T-helper 2 cell treated with Interferon-gamma antibody and Interleukin-4, amounts not matched to agents 5 μg/mL and 100 μg/mL, for 36 hours (primary cell): ENCODE measurements around the gene CAMSAP3.

Source experiments
- DNase-seq: peaks from one replicate; pipeline ENCODE4 v3.0.0; 2021; ENCODE audit warnings: low spot score
- H3K27ac Mint-ChIP-seq: one replicate; pipeline ENCODE4 v1.8.0; 2021; ENCODE audit warnings: mild to moderate bottlenecking, mixed read lengths
- H3K27me3 Mint-ChIP-seq: one replicate; pipeline ENCODE4 v1.8.0; 2021; ENCODE audit warnings: low read depth, mixed read lengths
- H3K36me3 Mint-ChIP-seq: one replicate; pipeline ENCODE4 v1.8.0; 2021; ENCODE audit warnings: low read depth, mixed read lengths
- H3K4me1 Mint-ChIP-seq: one replicate; pipeline ENCODE4 v1.8.0; 2021; ENCODE audit warnings: low read depth, mixed read lengths
- H3K4me3 Mint-ChIP-seq: one replicate; pipeline ENCODE4 v1.8.0; 2022; ENCODE audit warnings: mild to moderate bottlenecking, moderate library complexity, mixed read lengths
- H3K9me3 Mint-ChIP-seq: one replicate; pipeline ENCODE4 v1.8.0; 2021; ENCODE audit warnings: mixed read lengths

CAMSAP3 gene

GRCh38 chr19:7598180-7598579, 2.5 kb downstream of the CAMSAP3 start:
- H3K4me3 Mint-ChIP-seq: no peak overlapping the region
- no peak overlapping the region for H3K27ac Mint-ChIP-seq
- peaks cover 2% of the 10 kb centered on the region for H3K4me1 Mint-ChIP-seq
- no peaks in the 10 kb centered on the region for H3K36me3 Mint-ChIP-seq
- H3K9me3 Mint-ChIP-seq: no peaks in the 10 kb centered on the region
- DNase-seq: no peak
- H3K27me3 Mint-ChIP-seq: peaks cover 39% of the 10 kb centered on the region

GRCh38 chr19:7600721-7601120, 5.1 kb downstream of the CAMSAP3 start:
- no peak for DNase-seq
- Mint-ChIP-seq H3K27me3 (peaks cover 23% of the 10 kb centered on the region), H3K36me3 (no peaks in the 10 kb centered on the region), H3K9me3 (no peaks in the 10 kb centered on the region), H3K4me3 (no peak overlapping the region), H3K4me1 (no peaks in the 10 kb centered on the region), H3K27ac (no peak overlapping the region)

DNA sequence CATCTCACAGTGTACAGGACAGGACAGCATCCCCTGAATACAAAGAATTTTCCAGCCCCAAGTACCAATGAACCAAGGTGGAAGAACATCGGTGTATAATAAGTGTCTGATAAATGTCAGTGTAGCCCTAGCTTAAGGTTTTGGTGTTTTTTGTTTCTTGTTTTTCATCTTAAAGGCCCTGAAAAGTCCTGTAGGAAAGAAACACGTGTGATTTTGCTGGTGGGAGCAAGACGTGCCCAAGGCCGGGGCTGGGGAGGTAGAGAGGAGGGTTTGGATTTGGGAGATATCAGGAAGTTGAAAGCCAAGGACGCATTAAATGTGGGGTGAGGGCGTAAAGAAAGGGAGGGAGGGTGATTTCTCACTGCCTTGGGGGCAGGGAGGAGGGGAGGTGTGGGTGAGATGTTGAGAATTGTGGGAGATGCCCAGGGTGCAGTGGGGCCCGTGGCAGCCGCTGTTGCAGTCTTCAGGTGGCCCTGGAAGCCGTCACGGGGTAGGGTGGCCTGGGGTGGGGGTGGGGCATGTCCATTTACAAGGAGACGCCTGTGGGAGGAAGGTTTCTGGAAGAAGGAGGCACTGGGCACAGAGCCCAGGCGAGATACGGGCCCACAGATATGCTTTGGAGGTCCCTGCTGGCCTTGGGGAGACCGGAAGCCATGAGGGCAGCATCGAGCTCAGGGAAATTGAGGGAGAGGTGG, 6.7 kb downstream of the CAMSAP3 start:
- H3K4me3 Mint-ChIP-seq: no peak overlapping the region
- no peak for DNase-seq
- H3K27ac Mint-ChIP-seq: no peak overlapping the region
- H3K9me3 Mint-ChIP-seq: no peaks in the 10 kb centered on the region
- H3K4me1 Mint-ChIP-seq: no peaks in the 10 kb centered on the region
- H3K27me3 Mint-ChIP-seq: peaks cover 12% of the 10 kb centered on the region
- no peaks in the 10 kb centered on the region for H3K36me3 Mint-ChIP-seq

DNA sequence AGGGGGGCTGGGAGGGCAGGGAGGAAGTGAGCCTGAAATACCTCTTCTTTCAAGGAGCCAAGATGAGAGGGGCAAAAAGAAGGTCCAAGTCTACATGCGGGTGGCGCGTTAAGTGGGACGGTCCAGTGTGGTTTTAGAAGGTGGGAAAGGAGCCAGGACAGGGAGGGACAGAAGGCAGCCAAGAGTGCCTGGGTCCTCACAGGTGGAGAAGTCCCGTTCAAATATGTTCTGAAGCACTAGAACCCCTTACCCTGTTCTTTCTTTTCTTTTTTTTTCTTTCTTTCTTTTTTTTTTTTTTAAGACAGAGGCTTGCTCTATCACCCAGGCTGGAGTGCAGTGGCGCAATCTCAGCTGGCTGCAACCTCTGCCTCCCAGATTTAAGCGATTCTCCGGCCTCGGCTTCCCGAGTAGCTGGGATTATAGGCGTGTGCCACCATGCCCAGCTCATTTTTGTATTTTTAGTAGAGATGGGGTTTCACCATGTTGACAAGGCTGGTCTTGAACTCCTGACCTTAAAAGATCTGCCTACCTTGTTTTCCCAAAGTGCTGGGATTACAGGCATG, 7.4 kb downstream of the CAMSAP3 start:
- H3K27ac Mint-ChIP-seq: no peak overlapping the region
- H3K4me3 Mint-ChIP-seq: no peak overlapping the region
- H3K36me3 Mint-ChIP-seq: no peaks in the 10 kb centered on the region
- H3K4me1 Mint-ChIP-seq: no peaks in the 10 kb centered on the region
- H3K27me3 Mint-ChIP-seq: peaks cover 6% of the 10 kb centered on the region
- no peaks in the 10 kb centered on the region for H3K9me3 Mint-ChIP-seq
- DNase-seq: no peak

DNA sequence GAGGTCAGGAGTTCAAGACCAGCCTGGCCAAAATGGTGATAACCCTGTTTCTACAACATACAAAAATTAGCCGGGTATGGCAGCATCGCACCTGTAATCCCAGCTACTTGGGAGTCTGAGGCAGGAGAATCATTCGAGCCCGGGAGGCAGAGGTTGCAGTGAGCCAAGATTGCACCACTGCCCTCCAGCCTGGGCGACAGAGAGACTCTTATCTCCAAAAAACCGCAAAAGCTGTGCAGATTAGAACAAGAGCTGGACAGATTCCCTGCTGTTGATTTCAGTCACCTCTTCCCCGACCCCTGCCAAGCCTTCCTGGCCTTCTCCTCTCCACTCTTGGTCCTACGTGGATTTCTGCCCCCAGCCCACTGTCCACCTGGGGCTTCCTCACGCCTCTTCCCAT, 8.3 kb downstream of the CAMSAP3 start:
- Mint-ChIP-seq H3K27me3 (peaks cover 3% of the 10 kb centered on the region), H3K4me1 (no peaks in the 10 kb centered on the region), H3K9me3 (no peaks in the 10 kb centered on the region), H3K36me3 (no peaks in the 10 kb centered on the region), H3K27ac (no peak overlapping the region), H3K4me3 (no peak overlapping the region)
- DNase-seq: no peak

DNA sequence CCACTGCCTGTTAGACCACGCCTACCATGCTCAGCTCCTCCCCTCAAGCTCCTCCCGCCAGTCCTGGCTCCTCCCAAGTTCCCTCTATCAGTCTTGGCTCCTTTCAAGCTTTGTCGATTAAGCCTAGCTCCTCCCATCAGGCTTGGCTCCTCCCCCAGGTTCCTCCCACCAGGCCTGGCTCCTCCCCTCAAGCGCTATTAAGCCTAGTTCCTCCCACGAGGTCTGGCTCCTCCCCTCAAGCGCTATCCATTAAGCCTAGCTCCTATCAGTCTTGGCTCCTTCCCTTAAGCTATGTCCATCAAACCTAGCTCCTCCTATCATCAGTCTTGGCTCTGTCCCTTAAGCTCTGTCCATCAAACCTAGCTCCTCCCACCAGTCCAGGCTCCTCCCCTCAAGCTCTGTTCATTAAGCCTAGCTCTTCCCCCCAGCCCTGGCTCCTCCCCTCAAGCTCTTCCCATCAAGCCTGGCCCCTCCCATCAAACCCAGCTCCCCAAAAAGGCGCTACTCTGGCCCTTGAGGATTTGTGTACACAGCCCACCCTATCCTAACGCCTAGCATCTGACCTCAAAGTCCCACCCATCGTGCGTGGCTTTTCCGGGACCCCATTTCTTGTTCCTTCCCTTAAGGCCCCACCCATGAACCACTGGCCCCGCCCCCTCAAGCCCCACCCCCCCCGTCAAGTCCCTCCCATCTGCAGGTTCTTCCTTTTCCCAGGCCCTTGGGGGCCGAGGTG, 10.0 kb downstream of the CAMSAP3 start:
- no peak for DNase-seq
- Mint-ChIP-seq H3K4me3 (no peak overlapping the region), H3K27me3 (peaks cover 3% of the 10 kb centered on the region), H3K4me1 (no peaks in the 10 kb centered on the region), H3K36me3 (no peaks in the 10 kb centered on the region), H3K27ac (no peak overlapping the region), H3K9me3 (no peaks in the 10 kb centered on the region)

DNA sequence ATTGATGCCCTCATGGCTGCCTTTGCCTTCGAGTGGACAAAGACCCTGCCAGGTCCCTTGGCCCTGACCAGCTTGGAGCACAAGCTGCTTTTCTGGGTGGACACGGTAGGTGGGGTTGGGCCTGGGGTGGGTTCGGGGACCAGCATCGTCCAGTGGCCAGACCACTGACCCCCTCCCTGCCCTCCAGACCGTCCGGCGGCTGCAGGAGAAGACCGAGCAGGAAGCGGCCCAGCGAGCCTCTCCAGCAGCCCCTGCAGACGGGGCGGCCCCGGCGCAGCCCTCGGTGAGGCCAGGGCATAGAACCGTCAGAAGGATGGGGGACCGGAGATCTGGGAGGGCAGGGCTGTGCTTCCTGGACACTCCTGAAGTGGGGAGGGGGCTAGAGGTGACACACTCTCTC, 10.6 kb downstream of the CAMSAP3 start:
- Mint-ChIP-seq H3K27ac (no peak overlapping the region), H3K9me3 (no peaks in the 10 kb centered on the region), H3K4me1 (no peaks in the 10 kb centered on the region), H3K36me3 (no peaks in the 10 kb centered on the region), H3K27me3 (peaks cover 3% of the 10 kb centered on the region), H3K4me3 (no peak overlapping the region)
- no peak for DNase-seq

- Mint-ChIP-seq H3K9me3 (no peaks in the 10 kb centered on the region), H3K4me3 (no peak overlapping the region), H3K4me1 (no peaks in the 10 kb centered on the region), H3K27me3 (peaks cover 3% of the 10 kb centered on the region), H3K27ac (no peak overlapping the region), H3K36me3 (no peaks in the 10 kb centered on the region)
- no peak for DNase-seq
Observed at GRCh38 chr19:7607212-7607873, 11.7 kb downstream of the CAMSAP3 start.

GRCh38 chr19:7607874-7608560, 12.4 kb downstream of the CAMSAP3 start:
- DNase-seq: no peak
- Mint-ChIP-seq H3K27ac (no peak overlapping the region), H3K9me3 (no peaks in the 10 kb centered on the region), H3K36me3 (no peaks in the 10 kb centered on the region), H3K4me1 (no peaks in the 10 kb centered on the region), H3K4me3 (no peak overlapping the region), H3K27me3 (peaks cover 3% of the 10 kb centered on the region)

- no peak overlapping the region for H3K27ac Mint-ChIP-seq
- no peak for DNase-seq
- H3K27me3 Mint-ChIP-seq: no peaks in the 10 kb centered on the region
- no peaks in the 10 kb centered on the region for H3K36me3 Mint-ChIP-seq
- no peak overlapping the region for H3K4me3 Mint-ChIP-seq
- H3K9me3 Mint-ChIP-seq: no peaks in the 10 kb centered on the region
- H3K4me1 Mint-ChIP-seq: no peaks in the 10 kb centered on the region
Observed at GRCh38 chr19:7610491-7611240, 15.0 kb downstream of the CAMSAP3 start.

DNA sequence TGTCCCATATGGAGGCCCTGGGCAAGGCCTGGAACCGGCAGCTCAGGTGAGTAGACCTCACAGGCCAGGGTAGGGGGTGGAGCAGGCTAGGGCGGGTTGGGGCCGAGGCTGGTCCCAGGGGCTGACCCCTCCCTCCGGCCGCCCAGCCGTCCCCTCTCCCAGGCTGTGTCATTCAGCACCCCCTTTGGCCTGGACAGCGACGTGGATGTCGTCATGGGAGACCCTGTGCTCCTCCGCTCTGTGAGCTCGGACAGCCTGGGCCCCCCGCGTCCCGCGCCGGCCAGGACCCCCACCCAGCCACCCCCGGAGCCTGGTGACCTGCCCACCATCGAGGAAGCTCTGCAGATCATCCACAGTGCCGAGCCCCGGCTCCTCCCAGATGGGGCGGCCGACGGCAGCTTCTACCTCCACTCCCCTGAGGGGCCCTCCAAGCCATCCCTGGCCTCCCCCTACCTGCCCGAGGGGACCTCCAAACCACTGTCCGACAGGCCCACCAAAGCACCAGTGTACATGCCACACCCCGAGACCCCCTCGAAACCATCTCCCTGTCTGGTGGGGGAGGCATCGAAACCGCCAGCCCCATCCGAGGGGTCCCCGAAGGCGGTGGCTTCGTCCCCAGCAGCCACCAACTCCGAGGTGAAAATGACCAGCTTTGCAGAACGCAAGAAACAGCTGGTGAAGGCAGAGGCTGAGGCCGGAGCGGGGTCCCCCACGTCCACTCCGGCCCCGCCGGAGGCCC, 16.0 kb downstream of the CAMSAP3 start:
- H3K36me3 Mint-ChIP-seq: no peaks in the 10 kb centered on the region
- H3K9me3 Mint-ChIP-seq: no peaks in the 10 kb centered on the region

GRCh38 chr19:7612282-7613274, 16.9 kb downstream of the CAMSAP3 start:
- H3K4me1 Mint-ChIP-seq: no peaks in the 10 kb centered on the region
- H3K9me3 Mint-ChIP-seq: no peaks in the 10 kb centered on the region
- no peaks in the 10 kb centered on the region for H3K36me3 Mint-ChIP-seq
- no peak overlapping the region for H3K27ac Mint-ChIP-seq
- no peak for DNase-seq
- no peaks in the 10 kb centered on the region for H3K27me3 Mint-ChIP-seq
- H3K4me3 Mint-ChIP-seq: no peak overlapping the region

More for the DNA sequence above, 16.0 kb downstream of the CAMSAP3 start:
- Mint-ChIP-seq H3K27me3 (no peaks in the 10 kb centered on the region), H3K4me3 (no peak overlapping the region), H3K4me1 (no peaks in the 10 kb centered on the region), H3K27ac (no peak overlapping the region)
- DNase-seq: no peak
